Upper lobe of left lung (tissue), 6 donors: ENCODE measurements around the gene LRRK1. TPM values are rescaled to one million over a fixed set of nuclear protein-coding genes. Genes with fewer than 3 reads are reported as not detected.

Experiments
- ATAC-seq, 2 donors: fragments of 200-7000 bp; cut with Tn5 transposase; one replicate each; pipeline ENCODE4 v1.9.1; 2022; ENCODE audit warnings: mild to moderate bottlenecking in 2 of 2, moderate library complexity in 2 of 2; ENCODE audit not compliant: low FRiP score in 2 of 2
- DNase-seq, 2 donors: peaks; one replicate each; pipeline ENCODE4 v3.0.0-alpha.2; 2019 to 2020
- H3K27ac ChIP-seq, 4 donors: fragments of 200-600 bp; sonication (generic); one replicate each; pipeline ENCODE4 v1.5.1; 2016 to 2019
- H3K27me3 ChIP-seq, 4 donors: fragments of 200-600 bp; sonication (generic); one replicate each; pipeline ENCODE4 v1.5.1; 2017 to 2019
- H3K36me3 ChIP-seq, 4 donors: fragments of 200-600 bp; sonication (generic); one replicate each; pipeline ENCODE4 v1.5.1; 2016 to 2019
- H3K4me1 ChIP-seq, 4 donors: fragments of 200-600 bp; sonication (generic); one replicate each; pipeline ENCODE4 v1.5.1; 2018 to 2019
- H3K4me3 ChIP-seq, 4 donors: fragments of 200-600 bp; sonication (generic); one replicate each; pipeline ENCODE4 v1.5.1; 2017 to 2019; ENCODE audit warnings: mild to moderate bottlenecking in 2 of 4, moderate library complexity in 1 of 4
- H3K9me3 ChIP-seq, 4 donors: fragments of 200-600 bp; sonication (generic); one replicate each; pipeline ENCODE4 v1.5.1; 2018 to 2019
- CTCF ChIP-seq, 6 experiments: fragments of 450-650 bp in 4 of 6; fragments of 200-600 bp in 2 of 6; sonication (generic) in 2 of 6; IDR thresholded peaks; one replicate each; pipeline ENCODE4 v1.5.1; 2016 to 2019; ENCODE audit warnings: antibody characterized with exemption in 6 of 6
- EP300 ChIP-seq, 4 donors: sonication (generic); formaldehyde crosslinking; IDR thresholded peaks; one replicate each; pipeline ENCODE4 v1.5.1; 2017; ENCODE audit warnings: antibody characterized with exemption in 4 of 4, control low read depth in 2 of 4
- POLR2A ChIP-seq, 4 donors: fragments of 450-650 bp; IDR thresholded peaks; one replicate each; pipeline ENCODE4 v1.5.1; 2016 to 2017; ENCODE audit warnings: antibody characterized with exemption in 4 of 4, mild to moderate bottlenecking in 2 of 4
- POLR2AphosphoS5 ChIP-seq, 2 donors: sonication (generic); formaldehyde crosslinking; IDR thresholded peaks; one replicate each; pipeline ENCODE4 v1.5.1; 2017; ENCODE audit warnings: antibody characterized with exemption in 2 of 2
- WGBS, 2 donors: methylation state at CpG; one replicate each; pipeline ENCODE4 v1.1.5; 2017 to 2018; 5-methylcytosine and 5-hydroxymethylcytosine counted together
- total RNA-seq, 6 donors: library from RNA; depleted of rRNA in 4 of 6; stranded (reverse); fragments of >200 nt in 4 of 6; gene quantifications; one replicate each; pipeline versions ENCODE4 v1.1.0 to v1.2.1, GENCODE V29; 2016 to 2021
- donor health status: DM: no; HTN: no; CAD: no; lungs with moderate emphysema.
- donor health status: DM: no; HTN: yes; CAD: no; lungs with severe emphysema.

LRRK1 gene
- total RNA-seq, 6 donors from 2014 or later, result 15.0 to 47.1 (median 31.2) TPM

GRCh38 chr15:101045835-101046691, 126.9 kb downstream of the LRRK1 start:
- Histone ChIP-seq H3K4me3 (no peak overlapping the region), H3K9me3 (no peaks in the 10 kb centered on the region), H3K4me1 (peaks cover 0 to 4% (median 0%) of the 10 kb centered on the region in 4 donors), H3K27me3 (no peaks in the 10 kb centered on the region), H3K27ac (peak overlapping the region in 3 of 4 donors; percentile 0 to 23 (median 9)), H3K36me3 (peaks cover 0 to 20% (median 15%) of the 10 kb centered on the region in 4 donors)
- TF ChIP-seq CTCF (IDR thresholded peaks at IDR 0.05) (no peak), EP300 (IDR thresholded peaks at IDR 0.05) (no peak), POLR2AphosphoS5 (IDR thresholded peaks at IDR 0.05) (no peak), POLR2A (IDR thresholded peaks at IDR 0.05) (no peak)
- 89 to 100% methylated on average over 5 to 19 of the region's 19 CpGs for WGBS, 2 donors
- DNase-seq (peak in 1 of 2 donors; percentile 14), ATAC-seq (no peak)

- TF ChIP-seq POLR2AphosphoS5 (IDR thresholded peaks at IDR 0.05) (no peak), EP300 (IDR thresholded peaks at IDR 0.05) (no peak), CTCF (IDR thresholded peaks at IDR 0.05) (no peak), POLR2A (IDR thresholded peaks at IDR 0.05) (no peak)
- H3K4me1 ChIP-seq, result peaks cover 0 to 4% (median 0%) of the 10 kb centered on the region in 4 donors
- H3K27ac ChIP-seq, result no peak overlapping the region
- no peak for DNase-seq
- peaks cover 0 to 25% (median 18%) of the 10 kb centered on the region in 4 donors for H3K36me3 ChIP-seq
- H3K27me3 ChIP-seq, result no peaks in the 10 kb centered on the region
- no peaks in the 10 kb centered on the region for H3K9me3 ChIP-seq
- WGBS, 2 donors, result 79 to 90% methylated on average over 7 of the region's 7 CpGs
- no peak overlapping the region for H3K4me3 ChIP-seq
- ATAC-seq, result no peak
These were observed 127.7 kb downstream of the LRRK1 start for GRCh38 chr15:101046826-101047225.

GRCh38 chr15:101047301-101047781, 128.2 kb downstream of the LRRK1 start:
- WGBS, 2 donors, result 82 to 88% methylated on average over 22 of the region's 22 CpGs
- peak in 1 of 2 donors; percentile 15 for DNase-seq
- ATAC-seq, result no peak
- Histone ChIP-seq H3K27ac (no peak overlapping the region), H3K27me3 (no peaks in the 10 kb centered on the region), H3K36me3 (peaks cover 0 to 30% (median 21%) of the 10 kb centered on the region in 4 donors), H3K9me3 (no peaks in the 10 kb centered on the region), H3K4me1 (peaks cover 0 to 4% (median 0%) of the 10 kb centered on the region in 4 donors), H3K4me3 (no peak overlapping the region)
- peak; percentile 29 to 32 for TF ChIP-seq POLR2AphosphoS5 (IDR thresholded peaks at IDR 0.05)
- TF ChIP-seq POLR2A (IDR thresholded peaks at IDR 0.05), result no peak

- no peak for DNase-seq
- peaks cover 0 to 38% (median 27%) of the 10 kb centered on the region in 4 donors for H3K36me3 ChIP-seq
- WGBS, 2 donors, result 78 to 88% methylated on average over 7 of the region's 7 CpGs
These were observed 129.0 kb downstream of the LRRK1 start for GRCh38 chr15:101048176-101048575.

More at GRCh38 chr15:101048176-101048575, 129.0 kb downstream of the LRRK1 start:
- H3K27me3 ChIP-seq, result no peaks in the 10 kb centered on the region
- peaks cover 0 to 4% (median 0%) of the 10 kb centered on the region in 4 donors for H3K4me1 ChIP-seq
- H3K9me3 ChIP-seq, result no peaks in the 10 kb centered on the region
- no peak overlapping the region for H3K27ac ChIP-seq
- TF ChIP-seq POLR2A (IDR thresholded peaks at IDR 0.05) (no peak), CTCF (IDR thresholded peaks at IDR 0.05) (no peak), EP300 (IDR thresholded peaks at IDR 0.05) (no peak), POLR2AphosphoS5 (IDR thresholded peaks at IDR 0.05) (no peak)
- H3K4me3 ChIP-seq, result no peak overlapping the region
- ATAC-seq, result no peak
